ENCODE results near the gene LRRC8B. TPM values are rescaled to one million over a fixed set of nuclear protein-coding genes. Genes with fewer than 3 reads are reported as not detected.

Gene LRRC8B
- total RNA-seq, 1 experiment from 2014 or later: 9.7 TPM

DNA sequence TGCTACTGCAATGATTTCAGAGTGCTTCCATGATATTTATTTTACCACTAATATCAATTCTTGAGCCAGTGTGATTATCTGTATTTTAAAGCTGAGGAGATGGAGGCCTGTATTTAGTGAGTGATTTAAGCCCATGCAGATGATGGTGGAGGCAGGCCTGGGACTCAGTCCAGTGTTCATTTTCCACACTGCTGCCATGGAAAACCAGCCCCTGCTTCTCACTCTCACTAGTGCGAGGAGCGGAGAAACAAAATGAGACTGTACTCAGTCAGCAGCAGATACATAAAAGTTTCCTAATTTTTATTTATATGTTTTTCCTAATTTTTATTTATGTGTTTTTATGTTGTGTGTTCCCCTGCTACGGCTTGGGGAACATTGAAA, 32.8 kb downstream of the LRRC8B start:
- no peak for DNase-seq (ENCODE audit: unreplicated experiment)
- no peak for TF ChIP-seq CTCF (IDR thresholded peaks at IDR 0.05; ENCODE audit: unreplicated experiment)
- Mint-ChIP-seq H3K27ac (ENCODE audit: low read depth, unreplicated experiment) (no peak overlapping the region), H3K9me3 (ENCODE audit: unreplicated experiment) (no peaks in the 10 kb centered on the region), H3K27me3 (ENCODE audit: insufficient read depth, unreplicated experiment) (no peaks in the 10 kb centered on the region), H3K36me3 (ENCODE audit: insufficient read depth, unreplicated experiment) (peaks cover 6% of the 10 kb centered on the region), H3K4me3 (ENCODE audit: unreplicated experiment) (no peak overlapping the region), H3K4me1 (ENCODE audit: insufficient read depth, unreplicated experiment) (peaks cover 7% of the 10 kb centered on the region)
- POLR2A ChIA-PET: interaction anchor here (1.2 to 4.2 kb wide), 2 partner anchors 9 to 666 kb away, joined by 4 to 17 read pairs; no protein-coding TSS in a partner anchor
- intact Hi-C loops (cut with micrococcal nuclease): no loop called here
- CTCF ChIA-PET: no interaction called here
- BruUV-seq (replicated peaks): no TSS peak

DNA sequence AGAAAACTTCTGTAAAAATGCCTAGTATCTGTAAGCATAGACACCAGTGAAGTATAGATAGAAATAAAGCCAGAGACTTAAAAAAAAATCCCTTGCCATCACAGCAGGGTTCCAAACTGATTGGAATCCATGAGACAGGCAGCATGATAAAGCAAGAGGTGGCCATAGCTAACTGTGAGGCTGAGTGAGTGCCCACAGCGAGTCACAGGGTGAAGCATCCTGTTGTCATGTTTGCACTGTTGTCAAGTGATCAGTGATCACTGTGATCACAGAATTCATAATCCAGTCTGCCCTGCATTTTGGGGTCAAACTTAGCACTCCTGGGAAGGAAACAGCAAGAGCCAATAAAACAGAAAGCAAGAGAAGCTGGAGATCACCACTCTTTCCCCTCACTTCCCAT, 33.3 kb downstream of the LRRC8B start:
- DNase-seq (ENCODE audit: unreplicated experiment): no peak
- H3K27ac Mint-ChIP-seq (ENCODE audit: low read depth, unreplicated experiment): no peak overlapping the region

GRCh38 chr1:89563957-89564604, 39.5 kb downstream of the LRRC8B start:
- CTCF ChIA-PET: interaction anchor here (0.6 to 1.4 kb wide), 4 partner anchors 10 to 1384 kb away, joined by 3 to 6 read pairs (median 4); no protein-coding TSS in a partner anchor
- no peak overlapping the region for H3K4me3 Mint-ChIP-seq (ENCODE audit: unreplicated experiment)
- no peaks in the 10 kb centered on the region for H3K4me1 Mint-ChIP-seq (ENCODE audit: insufficient read depth, unreplicated experiment)

More for the DNA sequence above, 33.3 kb downstream of the LRRC8B start:
- intact Hi-C loops (cut with micrococcal nuclease): no loop called here
- Mint-ChIP-seq H3K9me3 (ENCODE audit: unreplicated experiment) (no peaks in the 10 kb centered on the region), H3K4me3 (ENCODE audit: unreplicated experiment) (no peak overlapping the region), H3K4me1 (ENCODE audit: insufficient read depth, unreplicated experiment) (peaks cover 2% of the 10 kb centered on the region), H3K27me3 (ENCODE audit: insufficient read depth, unreplicated experiment) (no peaks in the 10 kb centered on the region), H3K36me3 (ENCODE audit: insufficient read depth, unreplicated experiment) (peaks cover 6% of the 10 kb centered on the region)
- no TSS peak for BruUV-seq (replicated peaks)
- ChIA-PET CTCF (interaction anchor here (0.7 kb wide), 1 partner anchor 111 kb away, joined by 3 read pairs; no protein-coding TSS in a partner anchor), POLR2A (interaction anchor here (1.2 to 4.2 kb wide), 2 partner anchors 9 to 666 kb away, joined by 4 to 17 read pairs; no protein-coding TSS in a partner anchor)
- no peak for TF ChIP-seq CTCF (IDR thresholded peaks at IDR 0.05; ENCODE audit: unreplicated experiment)

DNA sequence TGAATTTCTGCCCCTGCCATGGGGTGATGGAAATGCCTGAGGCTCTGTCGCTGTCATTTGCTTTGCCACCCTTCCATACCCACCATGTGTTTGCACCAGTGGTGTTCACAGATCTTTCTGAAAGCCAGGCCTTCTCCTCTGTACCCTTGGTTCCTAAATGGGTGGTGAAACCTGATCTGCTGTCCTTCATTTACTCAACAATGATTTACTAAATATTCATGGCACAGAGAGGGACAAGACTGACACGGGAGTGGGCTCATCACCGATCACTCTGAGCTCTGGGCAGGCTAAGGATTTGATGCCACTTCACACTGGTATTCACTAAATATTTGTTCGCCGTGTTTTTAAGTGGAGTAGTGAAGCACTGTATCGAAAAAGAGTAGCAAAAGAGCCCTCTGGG, 40.9 kb downstream of the LRRC8B start:
- Mint-ChIP-seq H3K36me3 (ENCODE audit: insufficient read depth, unreplicated experiment) (no peaks in the 10 kb centered on the region), H3K4me3 (ENCODE audit: unreplicated experiment) (no peak overlapping the region), H3K4me1 (ENCODE audit: insufficient read depth, unreplicated experiment) (no peaks in the 10 kb centered on the region), H3K27me3 (ENCODE audit: insufficient read depth, unreplicated experiment) (no peaks in the 10 kb centered on the region), H3K27ac (ENCODE audit: low read depth, unreplicated experiment) (no peak overlapping the region), H3K9me3 (ENCODE audit: unreplicated experiment) (no peaks in the 10 kb centered on the region)
- no peak for DNase-seq (ENCODE audit: unreplicated experiment)
- no peak for TF ChIP-seq CTCF (IDR thresholded peaks at IDR 0.05; ENCODE audit: unreplicated experiment)
- BruUV-seq (replicated peaks): no TSS peak
- POLR2A ChIA-PET: no interaction called here
- CTCF ChIA-PET: no interaction called here
- intact Hi-C loops (cut with micrococcal nuclease): no loop called here

More at GRCh38 chr1:89563957-89564604, 39.5 kb downstream of the LRRC8B start:
- intact Hi-C loops (cut with micrococcal nuclease): no loop called here
- no peaks in the 10 kb centered on the region for H3K9me3 Mint-ChIP-seq (ENCODE audit: unreplicated experiment)
- peaks cover 4% of the 10 kb centered on the region for H3K36me3 Mint-ChIP-seq (ENCODE audit: insufficient read depth, unreplicated experiment)
- H3K27ac Mint-ChIP-seq (ENCODE audit: low read depth, unreplicated experiment): no peak overlapping the region
- POLR2A ChIA-PET: interaction anchor here (0.6 to 1.6 kb wide), 3 partner anchors 12 to 83 kb away, joined by 3 read pairs; no protein-coding TSS in a partner anchor
- no peak for DNase-seq (ENCODE audit: unreplicated experiment)
- BruUV-seq (replicated peaks): no TSS peak
- H3K27me3 Mint-ChIP-seq (ENCODE audit: insufficient read depth, unreplicated experiment): no peaks in the 10 kb centered on the region
- TF ChIP-seq CTCF (IDR thresholded peaks at IDR 0.05; ENCODE audit: unreplicated experiment): no peak

Data from MCF 10A (cell line).